ENCODE data around the gene CHTF8.

Gene CHTF8

DNA sequence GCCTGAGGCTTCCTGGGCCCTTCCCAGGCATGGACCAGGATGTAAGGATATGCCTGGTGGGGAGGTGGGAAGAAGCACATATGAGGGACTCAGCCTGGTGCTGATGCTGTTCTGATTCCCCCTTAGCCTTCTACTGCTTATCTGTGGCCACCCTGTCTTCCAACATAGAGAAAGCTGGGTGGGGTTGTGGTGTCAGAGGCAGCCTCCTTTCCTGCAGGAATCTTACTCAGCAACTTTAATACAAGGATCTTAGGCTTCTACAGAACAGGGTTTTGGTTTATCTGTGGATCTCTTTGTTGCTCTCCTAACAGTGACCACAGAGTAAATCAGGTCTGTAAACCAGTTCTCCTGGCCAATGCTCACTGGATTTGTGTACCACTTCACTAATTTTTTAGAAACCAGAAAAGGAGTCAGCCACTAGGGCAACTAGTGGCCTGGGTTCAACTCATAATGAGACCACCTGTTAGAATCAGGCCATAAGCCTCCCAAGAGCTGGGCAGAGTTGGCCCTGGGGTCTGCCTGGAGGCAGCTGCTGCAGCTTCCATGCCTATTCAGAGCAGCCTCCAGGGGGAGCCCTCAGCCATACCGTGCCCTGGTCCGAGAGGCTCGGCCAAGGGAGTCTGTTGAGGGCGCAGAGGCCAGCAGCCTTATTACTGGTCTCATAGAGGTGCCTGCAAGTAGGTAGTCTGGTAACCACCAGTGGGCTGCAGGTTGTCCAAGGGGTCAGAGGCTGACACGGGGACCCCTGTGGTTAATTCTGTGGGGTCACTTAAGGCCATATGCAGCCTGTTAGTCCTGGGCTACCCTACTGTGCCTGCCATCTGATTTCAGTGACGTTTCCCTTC is 19.9 kb downstream of the CHTF8 start:
- DNase-seq = peak; percentile 8 to 61

- no peak for DNase-seq
Measured at GRCh38 chr16:69111876-69112230, 20.5 kb downstream of the CHTF8 start.

DNA sequence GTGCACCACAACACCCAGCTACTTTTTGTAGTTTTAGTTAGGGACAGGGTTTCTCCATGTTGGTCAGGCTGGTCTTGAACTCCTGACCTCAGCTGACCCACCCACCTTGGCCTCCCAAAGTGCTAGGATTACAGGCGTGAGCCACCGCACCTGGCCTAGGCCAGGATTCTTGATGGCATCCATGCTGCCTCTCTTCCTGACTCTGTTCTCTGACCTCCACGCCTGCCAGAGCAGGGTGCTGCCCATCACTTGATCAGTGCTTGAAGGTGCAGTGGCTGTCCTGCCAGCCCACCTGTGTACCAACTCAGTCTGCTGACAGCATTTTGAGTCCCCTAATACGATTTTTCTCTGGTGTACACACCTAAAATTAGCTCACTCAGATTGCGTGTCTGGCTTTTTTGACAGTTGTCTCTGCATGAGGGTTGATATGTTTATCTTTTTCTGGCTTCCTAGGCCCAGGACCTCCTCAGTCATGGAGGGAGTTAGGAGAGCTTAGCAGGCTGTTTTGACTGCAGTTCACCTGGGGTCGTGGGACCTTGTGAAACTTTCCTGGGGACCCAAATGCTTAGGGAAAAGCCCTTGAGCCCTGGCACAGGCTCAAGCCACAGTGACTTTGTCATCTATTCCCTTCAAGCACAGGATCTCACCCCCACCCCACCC is 21.0 kb downstream of the CHTF8 start:
- no peak for DNase-seq

DNA sequence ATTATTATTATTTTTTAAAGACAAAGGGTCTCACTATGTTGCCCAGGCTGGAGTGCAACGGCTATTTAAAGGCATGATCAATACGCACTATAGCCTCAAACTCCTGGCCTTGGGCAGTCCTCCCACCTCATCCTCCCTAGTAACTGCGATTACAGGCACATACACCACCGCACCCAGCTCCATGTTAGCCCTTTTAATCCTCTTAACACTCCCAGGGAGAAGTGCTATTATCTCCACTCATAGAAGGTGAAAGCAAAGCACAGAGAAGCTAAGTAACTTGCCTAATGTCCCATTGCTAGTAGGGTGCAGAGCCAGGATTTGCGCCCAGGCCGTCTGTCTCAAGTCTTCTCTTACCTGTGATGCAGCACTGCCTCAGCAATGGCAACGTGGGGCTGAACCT is 22.0 kb downstream of the CHTF8 start:
- peak in 1 of 2 experiments; percentile 50 for DNase-seq

- DNase-seq = no peak
Measured at GRCh38 chr16:69109486-69110270, 22.7 kb downstream of the CHTF8 start.

DNA sequence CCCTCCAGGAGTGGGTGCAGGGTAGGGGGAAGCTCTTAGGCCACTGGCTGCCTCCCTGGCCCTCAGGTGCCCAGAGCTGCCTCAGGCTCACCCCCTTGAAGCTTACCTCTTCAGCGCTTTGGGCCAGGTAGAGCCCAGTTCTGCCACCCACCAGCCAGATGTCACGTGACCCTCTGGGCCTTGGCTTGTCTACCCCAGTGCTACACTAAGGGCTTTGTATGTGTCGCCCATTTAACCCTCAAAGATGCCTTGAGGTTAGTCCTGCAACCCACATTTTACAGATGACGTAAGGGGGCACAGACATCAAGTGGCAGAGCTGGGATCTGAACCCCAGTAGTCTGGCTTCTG is 23.5 kb downstream of the CHTF8 start:
- no peak for DNase-seq

DNA sequence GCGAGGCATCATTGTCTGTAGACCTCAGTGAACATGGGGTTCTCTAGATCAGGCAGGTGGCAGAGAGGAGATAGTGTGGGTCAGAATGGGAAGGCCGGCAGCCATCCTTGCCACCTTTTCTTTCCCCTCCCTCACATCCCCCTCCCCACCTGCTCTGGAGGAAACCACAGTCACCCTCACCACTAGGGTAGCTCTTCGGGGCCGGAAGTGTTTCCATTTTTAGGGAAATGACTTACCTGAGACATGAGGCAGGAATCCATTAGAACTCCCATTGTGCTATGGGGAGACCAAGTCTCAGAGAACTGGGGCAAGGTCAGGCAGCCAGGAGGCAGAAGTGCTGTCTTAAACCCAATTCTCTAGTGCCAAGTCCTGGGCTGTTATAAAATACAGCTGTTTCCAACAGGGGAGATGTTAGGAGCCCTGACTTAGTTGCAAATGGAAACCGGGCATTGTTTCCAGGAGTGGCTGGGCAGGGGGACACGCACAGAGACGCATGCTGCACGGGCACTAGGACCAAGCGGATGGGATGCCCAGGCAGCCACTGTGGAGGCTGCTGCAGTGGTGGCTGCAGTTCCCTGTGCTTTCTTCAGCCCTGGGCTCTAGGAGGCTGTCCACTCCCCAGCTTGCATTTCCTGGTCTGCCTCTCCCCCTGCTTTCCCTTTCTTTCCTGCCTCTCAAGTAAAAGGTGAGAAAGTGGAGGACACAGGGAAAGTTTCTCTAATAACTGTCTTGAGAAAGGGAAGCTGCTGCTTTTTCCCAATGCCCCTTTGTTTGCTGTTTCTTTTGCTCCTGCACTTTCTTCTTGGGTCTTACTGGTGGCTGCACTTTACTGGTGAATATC is 24.1 kb downstream of the CHTF8 start:
- no peak for DNase-seq

DNA sequence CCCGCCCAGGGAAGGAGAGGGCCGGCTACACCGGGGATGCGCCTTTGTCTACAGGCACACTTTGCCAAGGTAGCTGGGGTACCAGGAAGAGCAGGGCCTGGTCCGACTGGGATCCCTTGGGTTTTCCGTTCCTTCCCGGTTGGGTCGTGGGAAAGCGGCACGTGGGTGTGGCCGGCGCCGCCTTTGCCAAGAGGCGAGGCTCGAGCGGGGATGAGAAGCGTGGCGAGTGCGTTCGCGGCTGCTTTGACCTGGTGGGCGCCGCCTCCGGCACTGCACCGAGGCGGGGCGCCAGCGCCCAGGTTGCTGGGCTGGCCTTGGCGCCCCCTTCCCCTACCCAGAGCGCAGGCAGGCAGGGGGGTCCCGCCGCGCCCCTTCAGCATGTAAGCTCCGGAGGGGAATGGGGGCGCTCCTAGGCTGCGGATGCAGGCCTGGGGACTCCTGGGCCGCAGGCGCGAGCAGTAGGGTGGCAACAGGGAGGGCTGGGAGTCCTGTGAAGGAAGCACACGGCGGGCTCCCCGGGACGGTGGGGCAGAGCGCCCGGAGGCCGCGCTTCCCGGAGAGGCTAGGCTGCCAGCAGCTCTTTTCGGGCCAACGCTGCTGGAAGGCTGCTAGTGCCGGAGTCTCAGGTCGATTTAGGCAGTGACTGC is 24.9 kb downstream of the CHTF8 start:
- peak in 1 of 2 experiments; percentile 63 for DNase-seq

GRCh38 chr16:69106491-69107315 is 25.7 kb downstream of the CHTF8 start:
- DNase-seq = peak in 1 of 2 experiments; percentile 35

GRCh38 chr16:69105501-69106361 is 26.7 kb downstream of the CHTF8 start, which contains the start of gene HAS3:
Gene HAS3, plus strand, starts transcription at chr16:69105653. Its CDS starts 3,743 bp downstream, at chr16:69109396.
- peak; percentile 76 to 91 for DNase-seq

DNA sequence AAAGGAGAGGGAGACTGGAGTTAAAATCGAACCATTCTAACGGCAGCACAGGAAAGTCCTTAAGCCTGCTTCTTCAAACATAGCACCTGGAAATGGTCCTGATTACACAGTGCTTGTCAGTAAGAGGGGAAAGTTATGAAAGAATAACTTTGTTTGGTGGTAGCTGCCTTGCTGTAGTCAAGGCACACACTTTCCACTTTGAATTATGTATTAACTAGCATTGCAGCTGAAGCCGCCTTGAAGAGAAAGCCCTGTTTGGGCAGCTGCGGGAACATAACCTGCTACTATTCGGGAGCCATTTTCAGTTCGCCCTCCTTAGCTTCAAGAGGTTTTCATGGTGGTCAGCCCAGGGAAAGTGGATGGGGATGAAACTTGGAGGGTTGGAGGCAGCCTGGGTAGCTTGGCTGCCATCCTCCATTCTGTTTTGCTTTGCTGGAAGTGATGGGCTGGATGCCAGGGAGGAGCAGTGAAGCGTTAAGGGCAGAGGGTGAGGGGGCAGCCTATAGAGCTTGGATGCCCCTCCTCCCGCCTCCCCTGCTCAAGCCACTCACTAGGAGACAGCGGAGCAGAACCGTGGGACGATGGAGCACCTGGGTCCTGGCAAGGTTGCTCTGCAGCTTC is 32.2 kb downstream of the CHTF8 start:
- DNase-seq = peak; percentile 54 to 71

- DNase-seq = no peak
Measured at GRCh38 chr16:69095193-69095592, 37.2 kb downstream of the CHTF8 start.

DNA sequence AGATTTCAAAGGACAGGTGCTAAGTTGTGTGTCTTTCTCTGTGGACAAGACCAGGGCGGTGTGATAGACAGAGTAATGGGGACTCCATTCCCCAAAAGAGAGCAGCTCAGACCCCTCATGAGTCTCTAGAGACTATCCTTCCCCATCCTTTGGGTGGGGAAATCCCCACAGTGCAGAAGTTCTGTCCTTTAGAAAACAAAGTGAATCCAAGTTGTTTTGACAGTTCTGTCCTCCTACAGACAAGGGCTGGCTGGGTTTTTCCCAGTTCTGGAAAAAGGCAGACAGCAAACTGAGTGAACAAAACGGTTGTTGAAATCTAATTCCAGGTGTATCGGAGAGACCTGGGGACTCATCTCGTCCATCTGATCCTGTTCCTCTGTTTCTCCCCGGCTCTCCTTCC is 37.9 kb downstream of the CHTF8 start:
- DNase-seq = no peak

GRCh38 chr16:69093974-69094373 is 38.4 kb downstream of the CHTF8 start:
- no peak for DNase-seq

DNA sequence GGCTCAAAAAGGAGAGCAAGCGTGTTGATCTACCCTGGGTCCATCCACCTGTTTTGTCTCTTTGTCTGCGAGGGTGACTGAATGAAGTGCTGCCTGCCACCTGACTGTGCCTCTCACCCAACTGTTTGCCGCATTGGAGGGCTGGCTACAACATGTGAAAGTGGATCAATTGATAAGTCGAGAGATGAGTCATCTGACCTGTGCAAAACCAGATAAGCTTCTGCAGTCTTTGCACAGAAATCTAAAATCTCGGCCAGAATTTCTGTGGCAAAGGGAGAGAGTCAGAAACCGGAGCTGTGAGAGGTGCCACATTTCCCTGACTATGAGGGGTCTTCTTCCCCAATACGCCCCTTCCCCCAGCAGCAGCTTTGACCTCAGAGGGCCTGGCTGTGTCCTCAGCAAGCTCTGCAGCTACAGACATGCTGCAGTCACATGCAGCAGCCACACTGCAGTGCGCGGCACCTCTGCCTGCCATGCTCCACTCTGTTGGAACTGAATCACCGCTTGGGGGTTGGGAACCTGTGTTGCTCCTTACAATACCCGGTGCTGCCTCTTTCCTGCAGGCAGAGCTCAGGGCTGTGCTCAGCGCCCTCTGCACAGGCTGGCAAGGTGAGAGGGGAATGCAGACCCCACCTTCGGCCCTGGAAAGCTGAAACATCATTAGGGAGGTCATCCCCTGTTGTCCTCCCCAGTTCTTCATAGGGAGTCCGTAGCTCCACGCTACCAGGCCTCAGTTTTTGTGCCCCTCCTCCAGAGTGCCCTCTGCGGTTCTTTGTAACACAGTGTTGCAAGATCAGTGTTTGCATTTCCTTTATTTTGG is 43.1 kb downstream of the CHTF8 start:
- no peak for DNase-seq

DNA sequence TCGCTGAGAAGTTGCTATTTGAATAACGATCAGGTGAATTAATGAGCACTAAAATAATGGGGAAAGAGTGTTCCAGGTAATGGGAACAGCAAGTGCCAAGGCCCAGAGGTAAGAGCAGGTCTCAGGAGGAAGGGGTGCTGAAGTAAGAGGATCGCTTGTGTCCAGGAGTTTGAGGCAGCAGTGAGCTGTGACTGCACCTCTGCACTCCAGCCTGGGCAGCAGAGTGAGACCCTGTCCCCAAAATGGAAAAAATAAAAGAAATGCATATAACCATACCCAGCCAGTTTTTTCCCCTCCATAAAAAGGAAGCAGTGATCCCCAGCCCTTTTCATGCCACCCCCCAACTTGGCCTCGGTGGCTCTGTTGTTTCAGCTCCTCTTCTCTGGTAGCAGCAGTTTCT is 43.7 kb downstream of the CHTF8 start:
- DNase-seq = no peak

DNA sequence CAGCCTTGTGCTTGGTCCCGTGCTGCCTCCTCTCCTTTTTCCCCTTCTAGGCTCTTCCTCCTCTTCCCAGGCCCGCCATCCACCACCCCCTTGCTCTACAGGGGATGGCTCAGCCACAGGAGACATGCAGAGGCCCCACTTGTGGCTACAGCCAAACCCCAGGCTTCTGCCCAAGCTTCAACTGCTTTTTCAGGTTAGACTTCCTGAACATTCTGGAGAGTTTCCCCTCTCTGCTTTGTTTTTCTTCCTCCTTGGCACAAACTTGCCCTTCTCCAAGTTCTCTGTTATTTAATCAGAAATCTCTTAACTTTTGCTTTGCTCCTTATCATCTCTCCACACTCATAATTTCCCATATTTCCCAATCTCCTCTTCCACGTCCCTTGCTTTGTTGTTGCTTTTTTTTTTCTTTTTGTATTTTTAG is 45.2 kb downstream of the CHTF8 start:
- no peak for DNase-seq

- no peak for DNase-seq
Measured at GRCh38 chr16:69085032-69085695, 47.2 kb downstream of the CHTF8 start.

All from NCI-H524 (cell line).